ENCODE measurements around the gene LRRC3.

Gene LRRC3

DNA sequence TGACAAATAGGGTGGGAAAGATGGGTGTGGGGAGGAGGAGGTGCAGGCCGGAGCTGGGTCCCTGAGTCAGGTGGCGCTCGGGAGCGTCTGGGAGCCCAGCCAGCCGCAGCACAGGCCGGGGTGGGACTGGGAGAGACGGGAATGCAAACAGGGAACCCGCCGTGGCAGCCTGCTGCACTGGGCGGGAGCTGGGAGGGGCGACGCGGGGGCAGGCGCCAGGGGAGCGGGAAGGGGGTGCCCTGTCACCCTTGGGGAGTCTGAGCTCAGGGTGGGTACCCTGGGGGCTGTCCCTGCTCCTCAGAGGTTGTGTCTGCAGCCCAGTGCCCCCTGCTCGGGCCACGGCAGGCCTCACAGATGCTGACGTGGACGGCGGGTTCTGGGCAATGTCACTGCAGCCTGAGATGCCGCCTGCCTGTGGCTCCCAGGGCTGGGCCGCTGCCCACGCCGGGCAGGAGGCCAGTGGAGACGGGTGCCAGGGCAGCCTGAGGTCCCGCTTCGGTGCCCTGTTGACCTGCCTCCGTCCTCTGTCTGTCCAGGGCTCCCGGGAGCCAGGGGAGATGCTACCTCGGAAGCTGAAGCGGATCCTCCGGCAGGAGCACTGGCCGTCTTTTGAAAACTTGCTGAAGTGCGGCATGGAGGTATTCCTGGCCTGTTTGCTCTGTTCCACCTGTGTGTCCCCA lies 16.6 kb upstream of the LRRC3 start:
- in situ Hi-C loops (cut with HindIII; ENCODE audit: low sequenced_read_pairs) = no loop called here

- in situ Hi-C loops (cut with HindIII; ENCODE audit: low sequenced_read_pairs) = no loop called here
Measured at GRCh38 chr21:44439211-44439600, 16.1 kb upstream of the LRRC3 start.

DNA sequence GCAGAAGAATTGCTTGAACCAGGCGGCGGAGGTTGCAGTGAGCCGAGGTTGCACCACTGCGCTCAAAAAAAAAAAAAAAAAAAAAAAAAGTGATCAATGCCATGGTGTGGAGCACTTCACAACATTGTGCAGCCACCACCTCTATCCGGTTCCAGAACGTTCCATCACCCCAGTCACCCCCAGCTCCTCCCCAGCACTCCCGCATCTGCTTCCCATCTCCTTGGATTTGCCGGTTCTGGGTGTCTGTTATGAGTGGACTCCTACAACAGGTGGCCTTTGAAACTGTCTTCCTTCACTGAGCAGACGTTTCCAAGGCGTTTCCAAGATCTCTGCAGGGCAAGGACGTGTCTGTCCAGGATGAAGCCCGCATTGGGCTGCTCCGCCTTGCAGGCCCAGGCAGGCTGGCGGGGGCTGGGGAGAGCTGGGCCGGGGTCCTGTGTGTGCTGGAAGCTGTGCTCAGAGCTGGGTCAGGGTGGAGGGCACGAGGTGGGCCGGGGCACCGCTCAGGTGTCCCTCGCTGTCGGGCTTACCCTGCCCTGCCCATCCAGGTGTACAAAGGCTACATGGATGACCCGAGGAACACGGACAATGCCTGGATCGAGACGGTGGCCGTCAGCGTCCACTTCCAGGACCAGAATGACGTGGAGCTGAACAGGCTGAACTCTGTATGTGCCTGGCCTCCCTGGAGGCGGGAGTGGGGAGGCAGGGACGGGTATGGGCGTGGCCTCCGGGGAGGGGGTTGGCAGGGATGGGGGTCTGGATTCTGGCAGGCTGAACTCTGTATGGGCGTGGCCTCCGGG lies 14.9 kb upstream of the LRRC3 start:
- in situ Hi-C loops (cut with HindIII; ENCODE audit: low sequenced_read_pairs) = no loop called here

- in situ Hi-C loops (cut with HindIII; ENCODE audit: low sequenced_read_pairs) = no loop called here
Measured at GRCh38 chr21:44441041-44441400, 14.3 kb upstream of the LRRC3 start.

DNA sequence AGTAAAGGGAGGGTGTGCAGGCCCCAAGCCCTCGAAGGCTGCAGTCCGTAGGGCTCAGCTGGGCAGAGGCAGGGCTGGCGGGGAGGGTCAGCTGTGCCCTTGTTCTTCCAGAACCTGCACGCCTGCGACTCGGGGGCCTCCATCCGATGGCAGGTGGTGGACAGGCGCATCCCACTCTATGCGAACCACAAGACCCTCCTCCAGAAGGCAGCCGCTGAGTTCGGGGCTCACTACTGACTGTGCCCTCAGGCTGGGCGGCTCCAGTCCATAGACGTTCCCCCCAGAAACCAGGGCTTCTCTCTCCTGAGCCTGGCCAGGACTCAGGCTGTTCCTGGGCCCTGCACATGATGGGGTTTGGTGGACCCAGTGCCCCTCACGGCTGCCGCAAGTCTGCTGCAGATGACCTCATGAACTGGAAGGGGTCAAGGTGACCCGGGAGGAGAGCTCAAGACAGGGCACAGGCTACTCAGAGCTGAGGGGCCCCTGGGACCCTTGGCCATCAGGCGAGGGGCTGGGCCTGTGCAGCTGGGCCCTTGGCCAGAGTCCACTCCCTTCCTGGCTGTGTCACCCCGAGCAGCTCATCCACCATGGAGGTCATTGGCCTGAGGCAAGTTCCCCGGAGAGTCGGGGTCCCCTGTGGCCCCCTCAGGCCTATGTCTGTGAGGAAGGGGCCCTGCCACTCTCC lies 13.6 kb upstream of the LRRC3 start:
- in situ Hi-C loops (cut with HindIII; ENCODE audit: low sequenced_read_pairs) = no loop called here

DNA sequence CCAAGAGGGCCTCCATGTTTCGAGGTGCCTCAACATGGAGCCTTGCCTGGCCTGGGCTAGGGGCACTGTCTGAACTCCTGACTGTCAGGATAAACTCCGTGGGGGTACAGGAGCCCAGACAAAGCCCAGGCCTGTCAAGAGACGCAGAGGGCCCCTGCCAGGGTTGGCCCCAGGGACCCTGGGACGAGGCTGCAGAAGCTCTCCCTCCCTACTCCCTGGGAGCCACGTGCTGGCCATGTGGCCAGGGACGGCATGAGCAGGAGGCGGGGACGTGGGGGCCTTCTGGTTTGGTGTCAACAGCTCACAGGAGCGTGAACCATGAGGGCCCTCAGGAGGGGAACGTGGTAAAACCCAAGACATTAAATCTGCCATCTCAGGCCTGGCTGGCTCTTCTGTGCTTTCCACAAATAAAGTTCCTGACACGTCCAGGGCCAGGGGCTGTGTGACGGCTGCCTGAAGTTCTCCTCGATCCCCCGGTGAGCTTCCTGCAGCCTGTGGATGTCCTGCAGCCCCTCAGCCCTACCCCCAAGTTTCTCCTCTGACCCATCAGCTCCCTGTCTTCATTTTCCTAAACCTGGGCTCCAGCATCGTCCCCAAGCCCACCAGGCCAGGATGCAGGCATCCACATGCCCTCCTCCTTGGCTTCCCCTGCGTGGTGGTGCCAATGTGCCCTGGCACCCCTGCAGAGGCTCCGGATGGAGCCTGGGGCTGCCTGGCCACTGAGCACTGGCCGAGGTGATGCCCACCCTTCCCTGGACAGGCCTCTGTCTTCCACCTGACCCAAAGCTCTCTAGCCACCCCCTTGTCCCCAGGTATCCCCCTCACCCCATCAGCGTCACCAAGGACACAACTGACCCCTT lies 12.8 kb upstream of the LRRC3 start:
- in situ Hi-C loops (cut with HindIII; ENCODE audit: low sequenced_read_pairs) = no loop called here

- in situ Hi-C loops (cut with HindIII; ENCODE audit: low sequenced_read_pairs) = no loop called here
Measured at GRCh38 chr21:44443291-44443890, 11.9 kb upstream of the LRRC3 start.

GRCh38 chr21:44443891-44444285 lies 11.4 kb upstream of the LRRC3 start:
- in situ Hi-C loops (cut with HindIII; ENCODE audit: low sequenced_read_pairs) = no loop called here

DNA sequence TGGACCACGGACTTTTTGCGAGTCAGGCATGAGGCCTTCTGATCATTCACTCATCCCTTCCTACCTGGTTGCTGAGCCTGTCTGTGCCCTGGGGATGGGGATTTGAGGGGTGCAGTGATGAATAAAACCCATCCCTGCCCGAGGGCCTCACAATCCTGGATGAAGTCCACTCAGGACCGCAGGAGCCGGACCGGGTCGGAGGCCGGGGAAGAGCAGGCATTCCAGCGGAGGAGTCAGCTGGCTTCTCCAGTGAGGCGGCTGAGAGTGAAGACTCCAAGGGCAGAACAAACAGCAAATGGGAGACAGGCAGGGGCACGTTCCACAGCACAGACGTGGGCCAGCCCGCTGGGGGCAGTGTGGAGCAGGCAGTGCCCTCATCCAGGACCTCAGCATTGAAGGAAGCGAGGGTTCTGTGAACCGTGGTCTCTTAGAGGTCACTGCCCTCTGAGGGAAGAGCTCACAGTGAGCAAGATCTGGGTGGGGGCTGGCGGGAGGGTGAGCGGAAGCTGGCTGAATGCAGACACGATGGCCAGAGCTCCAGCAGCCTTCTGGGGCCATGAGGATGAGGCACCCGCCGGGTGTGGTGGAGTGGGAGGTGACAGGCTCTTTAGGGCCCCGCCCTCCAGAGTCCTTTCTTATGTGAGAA lies 10.9 kb upstream of the LRRC3 start:
- in situ Hi-C loops (cut with HindIII; ENCODE audit: low sequenced_read_pairs) = no loop called here

DNA sequence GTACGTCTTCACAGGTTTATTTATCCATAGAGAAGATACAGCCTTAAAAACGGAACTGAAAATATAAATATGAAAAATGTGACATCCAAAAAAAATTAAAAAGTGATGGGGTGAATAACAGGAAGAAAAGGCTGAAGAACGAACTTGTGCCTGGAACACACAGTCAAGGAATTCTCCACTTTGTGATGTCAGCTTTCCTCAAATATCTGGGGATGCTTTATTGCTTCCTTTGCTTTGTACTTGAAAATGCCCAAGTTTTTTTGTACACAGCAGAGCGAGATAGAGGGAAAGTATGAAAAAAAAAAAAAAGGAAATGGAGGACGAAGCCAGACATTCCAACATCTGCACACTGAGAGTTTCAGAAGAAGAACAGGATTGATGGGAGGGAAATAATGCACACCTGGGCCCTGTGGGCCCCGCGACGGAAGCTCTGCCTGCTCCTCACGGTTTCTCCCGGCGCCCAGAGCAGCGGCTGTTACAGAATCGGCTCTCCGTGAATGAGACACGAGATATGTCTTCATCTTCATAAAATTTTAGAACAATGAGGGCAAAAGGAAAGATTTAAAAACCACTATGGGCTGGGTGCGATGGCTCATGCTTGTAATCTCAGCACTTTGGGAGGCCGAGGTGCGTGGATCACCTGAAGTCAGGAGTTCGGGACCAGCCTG lies 10.0 kb upstream of the LRRC3 start:
- in situ Hi-C loops (cut with HindIII; ENCODE audit: low sequenced_read_pairs) = no loop called here

- in situ Hi-C loops (cut with HindIII; ENCODE audit: low sequenced_read_pairs) = no loop called here
Measured at GRCh38 chr21:44448651-44449131, 6.6 kb upstream of the LRRC3 start.

GRCh38 chr21:44449473-44450363 lies 5.6 kb upstream of the LRRC3 start:
- in situ Hi-C loops (cut with HindIII; ENCODE audit: low sequenced_read_pairs) = no loop called here

DNA sequence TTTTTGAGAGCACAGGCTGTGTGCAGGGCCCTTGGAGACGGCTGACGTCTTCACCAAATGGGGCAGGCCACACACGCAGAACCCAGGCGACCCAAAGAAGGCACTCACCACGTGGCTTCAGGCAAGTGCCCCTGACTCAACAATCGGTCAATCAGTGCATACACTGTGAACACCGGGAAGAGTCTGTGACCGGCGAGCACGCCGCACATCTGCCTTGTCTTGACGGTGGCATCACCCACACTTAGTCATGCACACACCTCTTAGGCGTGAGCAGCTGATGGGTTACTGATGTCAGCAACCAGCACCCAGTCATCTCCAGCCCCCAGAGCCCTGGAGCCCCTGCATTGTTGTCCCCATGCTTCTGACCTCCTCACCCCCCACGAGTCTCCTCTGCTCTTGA lies 4.9 kb upstream of the LRRC3 start:
- in situ Hi-C loops (cut with HindIII; ENCODE audit: low sequenced_read_pairs) = no loop called here

- in situ Hi-C loops (cut with HindIII; ENCODE audit: low sequenced_read_pairs) = no loop called here
Measured at GRCh38 chr21:44450999-44451398, 4.3 kb upstream of the LRRC3 start.

- in situ Hi-C loops (cut with HindIII; ENCODE audit: low sequenced_read_pairs) = no loop called here
Measured at GRCh38 chr21:44453120-44453519, 2.2 kb upstream of the LRRC3 start.

GRCh38 chr21:44454058-44454457 lies 1.3 kb upstream of the LRRC3 start:
- in situ Hi-C loops (cut with HindIII; ENCODE audit: low sequenced_read_pairs) = no loop called here

GRCh38 chr21:44455524-44456213 lies 359 bp downstream of the LRRC3 start:
- in situ Hi-C loops (cut with HindIII; ENCODE audit: low sequenced_read_pairs) = no loop called here
